Body of pancreas (tissue), 4 donors: ENCODE measurements around the gene ALX3.

Experiments
- CTCF ChIP-seq, 7 experiments: fragments of 450-650 bp in 4 of 7; fragments of 200-600 bp in 3 of 7; sonication (generic) in 3 of 7; IDR thresholded peaks; one replicate each; pipeline ENCODE4 v1.5.1; 2016 to 2019; ENCODE audit warnings: antibody characterized with exemption in 7 of 7
- POLR2A ChIP-seq, 3 donors: fragments of 450-650 bp; IDR thresholded peaks; one replicate each; pipeline ENCODE4 v1.6.1; 2016; ENCODE audit warnings: antibody characterized with exemption in 3 of 3, mild to moderate bottlenecking in 2 of 3

- no peak for TF ChIP-seq CTCF (IDR thresholded peaks at IDR 0.05)
- no peak for TF ChIP-seq POLR2A (IDR thresholded peaks at IDR 0.05)
Observed at GRCh38 chr1:110102081-110102480, 31.6 kb upstream of the ALX3 start.
